Measurements from ENCODE around the gene ABLIM2. TPM values are rescaled to one million over a fixed set of nuclear protein-coding genes. Genes with fewer than 3 reads are reported as not detected.

The ABLIM2 gene
- total and polyA plus RNA-seq, 2 of the 13 experiments (the other 11 are each of a cell fraction or from before 2014, with no cell fraction given), result 0.20 to 0.37 TPM

GRCh38 chr4:7971159-7971631 lies 187.4 kb downstream of the ABLIM2 start (continued):
- TF ChIP-seq CERS6 (CRISPR knock-in tag; IDR thresholded peaks at IDR 0.05) (no peak), ZFAT (CRISPR knock-in tag; conservative IDR thresholded peaks at IDR 0.05) (no peak), ZNF660 (CRISPR knock-in tag; IDR thresholded peaks at IDR 0.05; ENCODE audit: borderline replicate concordance, low read depth) (no peak), ZNF773 (CRISPR knock-in tag; IDR thresholded peaks at IDR 0.05; ENCODE audit: borderline replicate concordance) (no peak), RELA (CRISPR knock-in tag; IDR thresholded peaks at IDR 0.05) (no peak), GFI1 (CRISPR knock-in tag; IDR thresholded peaks at IDR 0.05; ENCODE audit: borderline replicate concordance) (no peak), ZNF546 (CRISPR knock-in tag; conservative IDR thresholded peaks at IDR 0.05) (no peak), MED13 (CRISPR knock-in tag; IDR thresholded peaks at IDR 0.05) (no peak), ATM (IDR thresholded peaks at IDR 0.05; ENCODE audit: borderline replicate concordance) (no peak), ZSCAN31 (CRISPR knock-in tag; IDR thresholded peaks at IDR 0.05; ENCODE audit: low read depth) (no peak), ZNF552 (CRISPR knock-in tag; IDR thresholded peaks at IDR 0.05; ENCODE audit: borderline replicate concordance) (no peak), ZNF605 (CRISPR knock-in tag; IDR thresholded peaks at IDR 0.05) (no peak), ZNF841 (CRISPR knock-in tag; IDR thresholded peaks at IDR 0.05; ENCODE audit: borderline replicate concordance) (no peak), AHDC1 (CRISPR knock-in tag; IDR thresholded peaks at IDR 0.05; ENCODE audit: borderline replicate concordance) (no peak), NONO (IDR thresholded peaks at IDR 0.05) (no peak), NONO (CRISPR knock-in tag; conservative IDR thresholded peaks at IDR 0.05) (no peak), HIC2 (CRISPR knock-in tag; IDR thresholded peaks at IDR 0.05; ENCODE audit: low read depth) (peak; percentile 73; the same call in 1 of the 2 replicates), DNMT1 (CRISPR knock-in tag; IDR thresholded peaks at IDR 0.05) (no peak), SOX6 (IDR thresholded peaks at IDR 0.05) (no peak), SOX6 (CRISPR knock-in tag; IDR thresholded peaks at IDR 0.05) (no peak), ZNF704 (CRISPR knock-in tag; IDR thresholded peaks at IDR 0.05; ENCODE audit: borderline replicate concordance) (no peak), ETV5 (CRISPR knock-in tag; IDR thresholded peaks at IDR 0.05; ENCODE audit: borderline replicate concordance) (peak; percentile 15; the same call in 1 of the 2 replicates)

Measured in HepG2 (cell line).